ENCODE measurements around the gene NFASC. TPM values are rescaled to one million over a fixed set of nuclear protein-coding genes. Genes with fewer than 3 reads are reported as not detected.

Gene NFASC
- total RNA-seq, 1 experiment from 2014 or later: 16.9 TPM

GRCh38 chr1:204961765-204962419 lies 91.2 kb downstream of the NFASC start:
- in situ Hi-C loops (cut with HindIII; ENCODE audit: low pct_unique_long_range_greater_than_20kb, low sequenced_read_pairs): no loop called here
- no TSS peak for BruUV-seq (replicated peaks)
- DNase-seq (ENCODE audit: low read depth, low spot score) (no peak), ATAC-seq (no peak)
- intact Hi-C loops (cut with micrococcal nuclease; ENCODE audit: unreplicated experiment): no loop called here
- ChIA-PET CTCF (no interaction called here), POLR2A (no interaction called here)
- TF ChIP-seq CTCF (IDR thresholded peaks at IDR 0.05): no peak
- TF ChIP-seq SIN3A (IDR thresholded peaks at IDR 0.05; ENCODE audit: borderline replicate concordance, insufficient read depth, low read depth, low read length): no peak
- no peak for TF ChIP-seq TCF7L2 (IDR thresholded peaks at IDR 0.05; ENCODE audit: low read depth, low read length)
- TF ChIP-seq POLR2AphosphoS5 (IDR thresholded peaks at IDR 0.05; ENCODE audit: low read depth, low read length): no peak
- no peak for TF ChIP-seq REST (IDR thresholded peaks at IDR 0.05; ENCODE audit: insufficient read depth in 1 of 2, low read depth in 2 of 2, low read length in 1 of 2)
- H3K4me3 ChIP-seq (ENCODE audit: low read depth in 2 of 2, low read length in 2 of 2): no peak overlapping the region
- H3K27me3 ChIP-seq (ENCODE audit: control insufficient read depth, insufficient read depth, low read length): no peaks in the 10 kb centered on the region; the same call in 1 of the 2 replicates
- no peaks in the 10 kb centered on the region for H3K4me1 ChIP-seq (ENCODE audit: control insufficient read depth, insufficient read depth, low read length)
- H3K27ac ChIP-seq (ENCODE audit: low read length): no peak overlapping the region
- no peaks in the 10 kb centered on the region for H3K9me3 ChIP-seq (ENCODE audit: control insufficient read depth, insufficient read depth, low read depth, low read length)
- H3K36me3 ChIP-seq (ENCODE audit: control insufficient read depth, insufficient read depth, low read length): no peaks in the 10 kb centered on the region

GRCh38 chr1:204962742-204963632 lies 92.3 kb downstream of the NFASC start:
- CTCF ChIA-PET: no interaction called here
- no peaks in the 10 kb centered on the region for H3K9me3 ChIP-seq (ENCODE audit: control insufficient read depth, insufficient read depth, low read depth, low read length)
- no peaks in the 10 kb centered on the region for H3K4me1 ChIP-seq (ENCODE audit: control insufficient read depth, insufficient read depth, low read length)
- H3K36me3 ChIP-seq (ENCODE audit: control insufficient read depth, insufficient read depth, low read length): no peaks in the 10 kb centered on the region
- no peak overlapping the region for H3K27ac ChIP-seq (ENCODE audit: low read length)
- POLR2A ChIA-PET: no interaction called here
- ATAC-seq (no peak), DNase-seq (ENCODE audit: low read depth, low spot score) (no peak)
- no TSS peak for BruUV-seq (replicated peaks)
- no peak for TF ChIP-seq TCF7L2 (IDR thresholded peaks at IDR 0.05; ENCODE audit: low read depth, low read length)
- TF ChIP-seq REST (IDR thresholded peaks at IDR 0.05; ENCODE audit: insufficient read depth in 1 of 2, low read depth in 2 of 2, low read length in 1 of 2): no peak
- TF ChIP-seq POLR2AphosphoS5 (IDR thresholded peaks at IDR 0.05; ENCODE audit: low read depth, low read length): no peak
- TF ChIP-seq SIN3A (IDR thresholded peaks at IDR 0.05; ENCODE audit: borderline replicate concordance, insufficient read depth, low read depth, low read length): no peak
- TF ChIP-seq CTCF (IDR thresholded peaks at IDR 0.05): no peak
- intact Hi-C loops (cut with micrococcal nuclease; ENCODE audit: unreplicated experiment): no loop called here
- H3K4me3 ChIP-seq (ENCODE audit: low read depth in 2 of 2, low read length in 2 of 2): no peak overlapping the region
- no peaks in the 10 kb centered on the region; the same call in 1 of the 2 replicates for H3K27me3 ChIP-seq (ENCODE audit: control insufficient read depth, insufficient read depth, low read length)
- in situ Hi-C loops (cut with HindIII; ENCODE audit: low pct_unique_long_range_greater_than_20kb, low sequenced_read_pairs): no loop called here
